Keratinocyte (primary cell): Measurements from ENCODE around the gene LPAR1. TPM values are rescaled to one million over a fixed set of nuclear protein-coding genes. Genes with fewer than 3 reads are reported as not detected.

Experiments used
- DNase-seq: peaks from one replicate; pipeline ENCODE4 v3.0.0-alpha.2; 2011; ENCODE audit warnings: low read depth, missing footprints, low spot score
- FAIRE-seq: peaks from 2 replicates; lab custom pipeline; 2011; peaks lifted over from hg19 to GRCh38; lab: Jason Lieb, UNC
- H2AFZ ChIP-seq: 2 replicates; pipeline ENCODE4 v1.6.0; 2012; ENCODE audit warnings: low read length, control low read depth, inconsistent platforms; ENCODE audit not compliant: control insufficient read depth
- H3K27ac ChIP-seq: 2 replicates; pipeline ENCODE4 v1.5.1; 2011; ENCODE audit warnings: low read length; ENCODE audit not compliant: control insufficient read depth, insufficient read depth
- H3K27me3 ChIP-seq: 3 replicates; pipeline ENCODE4 v1.6.0; 2011; ENCODE audit warnings: low read length; ENCODE audit not compliant: control insufficient read depth, insufficient read depth; ENCODE audit errors: extremely low read depth
- H3K36me3 ChIP-seq, 2 experiments: 2 replicates in 1 of 2; 3 replicates in 1 of 2; pipeline ENCODE4 v1.5.1; 2011; ENCODE audit warnings: low read length in 2 of 2, mild to moderate bottlenecking in 1 of 2; ENCODE audit not compliant: control insufficient read depth in 2 of 2, insufficient read depth in 2 of 2; ENCODE audit errors: extremely low read depth in 1 of 2
- H3K4me1 ChIP-seq: 3 replicates; pipeline ENCODE4 v1.5.1; 2011; ENCODE audit warnings: low read length; ENCODE audit not compliant: control insufficient read depth, insufficient read depth; ENCODE audit errors: extremely low read depth
- H3K4me2 ChIP-seq: 3 replicates; pipeline ENCODE4 v1.6.0; 2011; ENCODE audit warnings: low read depth, low read length; ENCODE audit not compliant: control insufficient read depth, insufficient read depth; ENCODE audit errors: extremely low read depth
- H3K4me3 ChIP-seq, 3 experiments: fragments of 200-600 bp in 1 of 3; sonication (generic) in 1 of 3; 2 replicates in 2 of 3; 3 replicates in 1 of 3; pipeline ENCODE4 v1.5.1; 2011 to 2016; ENCODE audit warnings: low read length in 3 of 3, mild to moderate bottlenecking in 3 of 3, control low read depth in 2 of 3, inconsistent platforms in 1 of 3, low read depth in 1 of 3, mixed read lengths in 1 of 3, mixed run types in 1 of 3, moderate library complexity in 1 of 3; ENCODE audit not compliant: control insufficient read depth in 2 of 3, insufficient read depth in 2 of 3; ENCODE audit errors: extremely low read depth in 1 of 3
- H3K79me2 ChIP-seq: 2 replicates; pipeline ENCODE4 v1.6.0; 2012; ENCODE audit warnings: low read length; ENCODE audit not compliant: control insufficient read depth, insufficient read depth
- H3K9ac ChIP-seq: 3 replicates; pipeline ENCODE4 v1.6.0; 2011; ENCODE audit warnings: low read length; ENCODE audit not compliant: control insufficient read depth, insufficient read depth; ENCODE audit errors: extremely low read depth
- H3K9me1 ChIP-seq: 3 replicates; pipeline ENCODE4 v1.6.0; 2011; ENCODE audit warnings: low read length; ENCODE audit not compliant: control insufficient read depth, insufficient read depth; ENCODE audit errors: extremely low read depth
- H3K9me3 ChIP-seq: 2 replicates; pipeline ENCODE4 v1.5.1; 2012; ENCODE audit warnings: low read depth, low read length; ENCODE audit not compliant: control insufficient read depth
- H4K20me1 ChIP-seq: 3 replicates; pipeline ENCODE4 v1.6.0; 2011; ENCODE audit warnings: low read length; ENCODE audit not compliant: control insufficient read depth, insufficient read depth; ENCODE audit errors: extremely low read depth
- CTCF ChIP-seq, 3 experiments: IDR thresholded peaks in 1 of 3; conservative IDR thresholded peaks in 1 of 3; optimal IDR thresholded peaks in 1 of 3; 2 replicates in 2 of 3; 3 replicates in 1 of 3; pipeline versions ENCODE3 to v1.5.1; 2011; ENCODE audit warnings: low read length in 3 of 3, mild to moderate bottlenecking in 3 of 3, moderate library complexity in 2 of 3, control low read depth in 1 of 3, inconsistent platforms in 1 of 3; ENCODE audit not compliant: insufficient read depth in 2 of 3; ENCODE audit errors: extremely low read depth in 1 of 3
- EZH2 ChIP-seq: IDR thresholded peaks from one replicate; pipeline ENCODE4 v1.6.1; 2012; ENCODE audit warnings: inconsistent platforms, mild to moderate bottlenecking, low read length, moderate library complexity
- dilution Hi-C: fragments of 300-500 bp; cut with MboI; formaldehyde crosslinking; loops from one replicate; pipeline ENCODE4 v1.7.0; 2020; ENCODE audit warnings: low sequenced_read_pairs; ENCODE audit not compliant: extremely low pct_ligation_motif_present
- polyA plus RNA-seq, 5 experiments: library from polyadenylated mRNA; depleted of rRNA in 3 of 5; stranded (reverse) in 3 of 5; stranded (forward) in 1 of 5; unstranded in 1 of 5; fragments of >200 nt; gene quantifications; 1 replicate in 1 of 5; 2 replicates in 3 of 5; 3 replicates in 1 of 5; pipeline versions ENCODE4 v1.2.1 to v1.2.3, GENCODE V29; 2011 to 2012; ENCODE audit warnings: missing spikeins in 2 of 5, low read depth in 1 of 5, low replicate concordance in 1 of 5

LPAR1 gene
- polyA plus RNA-seq, 1 donor (not counting 4 experiments of a cell fraction or from before 2014, with no cell fraction given): 43.2 TPM

GRCh38 chr9:110908894-110909293 is 129.4 kb downstream of the LPAR1 start:
- no peak for TF ChIP-seq CTCF (optimal IDR thresholded peaks at IDR 0.05 in 1 of 3, IDR thresholded peaks at IDR 0.05 in 1 of 3, conservative IDR thresholded peaks at IDR 0.05 in 1 of 3; ENCODE audit: extremely low read depth in 1 of 3, insufficient read depth in 2 of 3, low read length in 3 of 3)
- FAIRE-seq: no peak
- dilution Hi-C loops: no loop called here
- Histone ChIP-seq H3K9ac (no peak overlapping the region), H3K27ac (no peak overlapping the region), H3K4me3 (no peak overlapping the region), H3K27me3 (no peaks in the 10 kb centered on the region), H3K36me3 (no peaks in the 10 kb centered on the region), H3K4me1 (no peaks in the 10 kb centered on the region), H4K20me1 (no peaks in the 10 kb centered on the region), H3K4me2 (no peak overlapping the region), H3K9me1 (no peaks in the 10 kb centered on the region), H3K79me2 (peaks cover 6% of the 10 kb centered on the region), H3K9me3 (peaks cover 9% of the 10 kb centered on the region), H2AFZ (no peak overlapping the region)
- no peak for DNase-seq

- Histone ChIP-seq H3K4me3 (no peak overlapping the region), H3K27ac (no peak overlapping the region), H3K4me2 (no peak overlapping the region), H3K9me1 (no peaks in the 10 kb centered on the region), H3K4me1 (no peaks in the 10 kb centered on the region), H4K20me1 (no peaks in the 10 kb centered on the region), H3K9ac (no peak overlapping the region), H2AFZ (no peak overlapping the region), H3K9me3 (peaks cover 2% of the 10 kb centered on the region), H3K36me3 (peaks cover 0 to 4% of the 10 kb centered on the region in 2 experiments), H3K27me3 (no peaks in the 10 kb centered on the region), H3K79me2 (peaks cover 2% of the 10 kb centered on the region)
- dilution Hi-C loops: no loop called here
- DNase-seq (no peak), FAIRE-seq (no peak)
- no peak for TF ChIP-seq CTCF (optimal IDR thresholded peaks at IDR 0.05 in 1 of 3, IDR thresholded peaks at IDR 0.05 in 1 of 3, conservative IDR thresholded peaks at IDR 0.05 in 1 of 3; ENCODE audit: extremely low read depth in 1 of 3, insufficient read depth in 2 of 3, low read length in 3 of 3)
- TF ChIP-seq EZH2: no peak
These were observed 137.4 kb downstream of the LPAR1 start for GRCh38 chr9:110900917-110901316.
